Mesothelial cell of epicardium (in vitro differentiated cells): Measurements from ENCODE around the gene GLIPR2. TPM values are rescaled to one million over a fixed set of nuclear protein-coding genes. Genes with fewer than 3 reads are reported as not detected.

Experiments
- DNase-seq, 2 experiments: peaks; one replicate each; pipeline ENCODE4 v3.0.0; 2021; ENCODE audit warnings: low spot score in 2 of 2; ENCODE audit not compliant: unreplicated experiment in 2 of 2
- H3K27ac Mint-ChIP-seq: 2 replicates; pipeline ENCODE4 v1.8.0; 2021; ENCODE audit warnings: mixed read lengths
- H3K27me3 Mint-ChIP-seq: 2 replicates; pipeline ENCODE4 v1.8.0; 2021; ENCODE audit warnings: low read depth, mixed read lengths
- H3K36me3 Mint-ChIP-seq: 2 replicates; pipeline ENCODE4 v1.8.0; 2021; ENCODE audit warnings: mixed read lengths
- H3K4me1 Mint-ChIP-seq: 2 replicates; pipeline ENCODE4 v1.8.0; 2021; ENCODE audit warnings: mixed read lengths
- H3K4me3 Mint-ChIP-seq: 2 replicates; pipeline ENCODE4 v1.8.0; 2021; ENCODE audit warnings: mild to moderate bottlenecking, moderate library complexity, mixed read lengths
- H3K9me3 Mint-ChIP-seq: 2 replicates; pipeline ENCODE4 v1.8.0; 2021; ENCODE audit warnings: mixed read lengths
- total RNA-seq: library from RNA; stranded (reverse); gene quantifications from 3 replicates; pipeline ENCODE4 v1.2.1, GENCODE V29; 2021
- TF ChIP-seq, protein P1 (sequence below): fragments of 200-600 bp; sonication (generic); IDR thresholded peaks from one replicate; pipeline ENCODE4 v1.5.0; 2021; ENCODE audit warnings: antibody characterized with exemption; ENCODE audit not compliant: unreplicated experiment

GLIPR2 gene
- total RNA-seq, 1 donor from 2014 or later: 33.3 TPM

DNA sequence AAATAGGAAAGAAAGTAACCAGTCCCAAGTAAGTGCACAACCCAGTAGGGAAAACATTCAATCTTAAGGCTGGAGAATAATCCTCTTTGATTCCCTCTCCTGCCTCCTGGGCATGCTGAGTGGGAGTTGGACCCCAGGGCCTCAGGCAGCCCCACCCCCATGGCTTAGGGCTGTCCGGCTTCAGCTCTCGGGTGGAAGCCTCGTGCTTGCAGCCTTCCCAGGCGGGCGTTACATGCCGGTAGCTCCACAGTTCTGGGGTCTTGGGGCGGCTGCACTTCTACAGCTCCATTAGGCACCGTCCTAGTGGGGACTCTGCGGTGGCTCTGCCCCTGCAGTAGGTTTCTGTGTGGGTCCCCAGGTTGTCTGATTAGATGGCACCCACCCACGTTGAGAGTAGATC lies 10.1 kb downstream of the GLIPR2 start:
- peaks cover 23% of the 10 kb centered on the region for H3K36me3 Mint-ChIP-seq
- peaks cover 18% of the 10 kb centered on the region for H3K4me1 Mint-ChIP-seq
- TF ChIP-seq, protein P1, sequence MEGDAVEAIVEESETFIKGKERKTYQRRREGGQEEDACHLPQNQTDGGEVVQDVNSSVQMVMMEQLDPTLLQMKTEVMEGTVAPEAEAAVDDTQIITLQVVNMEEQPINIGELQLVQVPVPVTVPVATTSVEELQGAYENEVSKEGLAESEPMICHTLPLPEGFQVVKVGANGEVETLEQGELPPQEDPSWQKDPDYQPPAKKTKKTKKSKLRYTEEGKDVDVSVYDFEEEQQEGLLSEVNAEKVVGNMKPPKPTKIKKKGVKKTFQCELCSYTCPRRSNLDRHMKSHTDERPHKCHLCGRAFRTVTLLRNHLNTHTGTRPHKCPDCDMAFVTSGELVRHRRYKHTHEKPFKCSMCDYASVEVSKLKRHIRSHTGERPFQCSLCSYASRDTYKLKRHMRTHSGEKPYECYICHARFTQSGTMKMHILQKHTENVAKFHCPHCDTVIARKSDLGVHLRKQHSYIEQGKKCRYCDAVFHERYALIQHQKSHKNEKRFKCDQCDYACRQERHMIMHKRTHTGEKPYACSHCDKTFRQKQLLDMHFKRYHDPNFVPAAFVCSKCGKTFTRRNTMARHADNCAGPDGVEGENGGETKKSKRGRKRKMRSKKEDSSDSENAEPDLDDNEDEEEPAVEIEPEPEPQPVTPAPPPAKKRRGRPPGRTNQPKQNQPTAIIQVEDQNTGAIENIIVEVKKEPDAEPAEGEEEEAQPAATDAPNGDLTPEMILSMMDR: no peak
- DNase-seq: no peak
- no peaks in the 10 kb centered on the region for H3K27me3 Mint-ChIP-seq
- H3K9me3 Mint-ChIP-seq: peaks cover 13% of the 10 kb centered on the region
- H3K27ac Mint-ChIP-seq: no peak overlapping the region
- no peak overlapping the region for H3K4me3 Mint-ChIP-seq

DNA sequence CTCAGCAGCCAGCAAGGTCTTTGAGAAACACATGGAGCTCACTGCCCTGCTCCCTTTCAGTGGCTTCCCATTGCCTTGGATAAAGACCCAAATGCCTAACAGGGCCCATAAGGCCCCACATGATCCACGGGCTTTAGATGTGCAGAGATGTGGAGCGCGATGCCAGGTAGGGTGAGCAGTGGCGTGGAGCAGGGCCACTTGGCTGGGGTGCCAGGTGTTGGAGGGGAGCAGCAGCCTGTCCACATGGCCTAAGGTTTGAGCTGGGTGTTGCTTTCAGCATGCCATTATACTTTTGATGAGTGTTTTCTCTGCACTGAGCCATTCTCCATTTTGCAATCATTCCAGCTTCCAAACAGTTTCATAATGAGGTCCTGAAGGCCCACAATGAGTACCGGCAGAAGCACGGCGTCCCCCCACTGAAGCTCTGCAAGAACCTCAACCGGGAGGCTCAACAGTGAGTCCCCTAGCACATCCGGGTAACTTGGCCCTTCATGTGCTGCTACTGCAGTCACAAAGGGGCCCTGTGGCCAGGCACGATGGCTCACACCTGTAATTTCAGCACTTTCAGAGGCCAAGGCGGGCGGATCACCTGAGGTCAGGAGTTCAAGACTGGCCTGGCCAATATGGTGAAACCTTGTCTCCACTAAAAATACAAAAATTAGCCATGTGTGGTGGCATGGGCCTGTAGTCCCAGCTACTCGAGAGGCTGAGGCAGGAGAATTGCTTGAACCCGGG lies 11.1 kb downstream of the GLIPR2 start:
- no peak for DNase-seq
- Mint-ChIP-seq H3K27me3 (no peaks in the 10 kb centered on the region), H3K4me3 (no peak overlapping the region), H3K9me3 (peaks cover 13% of the 10 kb centered on the region), H3K36me3 (peaks cover 23% of the 10 kb centered on the region), H3K27ac (peak overlapping the region; percentile 30), H3K4me1 (peaks cover 15% of the 10 kb centered on the region)
- TF ChIP-seq, protein P1: no peak

DNA sequence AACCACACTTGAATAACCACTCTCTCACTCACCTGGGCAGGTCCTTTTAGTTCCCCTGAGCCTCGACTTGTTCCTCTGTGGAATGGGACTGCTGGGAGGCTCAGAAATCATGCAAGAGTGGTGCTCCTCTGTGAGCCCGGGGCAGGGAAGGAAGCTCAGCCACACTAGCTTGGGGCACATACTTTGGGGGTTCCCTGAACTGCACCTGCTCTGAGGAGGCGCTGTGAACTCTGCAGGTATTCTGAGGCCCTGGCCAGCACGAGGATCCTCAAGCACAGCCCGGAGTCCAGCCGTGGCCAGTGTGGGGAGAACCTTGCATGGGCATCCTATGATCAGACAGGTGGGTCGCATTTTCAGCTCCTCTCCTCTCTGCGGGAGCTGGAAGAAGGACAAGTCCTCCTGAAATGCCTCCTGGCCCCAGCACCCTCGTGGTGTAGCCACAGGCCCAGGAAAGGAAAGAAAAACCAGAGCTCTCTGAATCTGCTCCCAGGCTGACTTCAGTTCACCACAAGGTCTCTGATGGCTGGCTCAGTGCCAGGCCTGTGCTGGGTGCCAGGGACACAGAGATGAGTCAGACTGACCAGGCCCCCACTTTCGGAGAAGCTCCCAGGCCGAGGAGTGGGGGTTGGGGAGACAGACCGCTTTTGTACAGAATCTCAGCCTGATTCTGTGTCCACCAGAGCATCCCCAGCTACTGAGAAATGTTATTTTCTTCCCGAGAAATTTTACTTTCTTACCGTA lies 11.9 kb downstream of the GLIPR2 start:
- Mint-ChIP-seq H3K4me3 (no peak overlapping the region), H3K4me1 (peaks cover 15% of the 10 kb centered on the region), H3K27me3 (no peaks in the 10 kb centered on the region), H3K36me3 (peaks cover 25% of the 10 kb centered on the region), H3K27ac (peak overlapping the region; percentile 25), H3K9me3 (peaks cover 13% of the 10 kb centered on the region)
- peak in 1 of 2 experiments; percentile 70 for DNase-seq
- TF ChIP-seq, protein P1: no peak

DNA sequence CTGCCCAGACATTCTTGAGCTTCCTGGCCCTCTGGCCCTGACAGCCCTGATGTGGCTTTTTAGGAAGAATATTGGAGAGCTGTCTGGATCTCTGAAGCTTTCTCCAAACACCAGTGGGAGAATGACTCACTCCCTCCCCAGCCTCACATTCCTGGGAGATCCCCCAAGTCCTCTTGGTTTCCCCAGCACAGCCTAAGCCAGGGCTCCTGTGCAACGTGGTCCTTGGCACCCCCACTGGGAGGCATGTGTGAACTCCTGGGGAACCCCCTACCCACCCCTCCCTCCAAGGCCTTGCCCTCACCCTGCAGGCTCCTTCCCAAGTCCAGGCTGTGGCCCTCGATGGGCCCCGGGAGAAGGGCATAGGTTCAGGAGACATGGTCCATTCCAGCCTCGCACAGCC lies 12.7 kb downstream of the GLIPR2 start:
- Mint-ChIP-seq H3K27me3 (no peaks in the 10 kb centered on the region), H3K27ac (peak overlapping the region; percentile 25), H3K4me1 (peaks cover 18% of the 10 kb centered on the region), H3K36me3 (peaks cover 25% of the 10 kb centered on the region), H3K9me3 (peaks cover 13% of the 10 kb centered on the region), H3K4me3 (no peak overlapping the region)
- DNase-seq: no peak
- TF ChIP-seq, protein P1: no peak

DNA sequence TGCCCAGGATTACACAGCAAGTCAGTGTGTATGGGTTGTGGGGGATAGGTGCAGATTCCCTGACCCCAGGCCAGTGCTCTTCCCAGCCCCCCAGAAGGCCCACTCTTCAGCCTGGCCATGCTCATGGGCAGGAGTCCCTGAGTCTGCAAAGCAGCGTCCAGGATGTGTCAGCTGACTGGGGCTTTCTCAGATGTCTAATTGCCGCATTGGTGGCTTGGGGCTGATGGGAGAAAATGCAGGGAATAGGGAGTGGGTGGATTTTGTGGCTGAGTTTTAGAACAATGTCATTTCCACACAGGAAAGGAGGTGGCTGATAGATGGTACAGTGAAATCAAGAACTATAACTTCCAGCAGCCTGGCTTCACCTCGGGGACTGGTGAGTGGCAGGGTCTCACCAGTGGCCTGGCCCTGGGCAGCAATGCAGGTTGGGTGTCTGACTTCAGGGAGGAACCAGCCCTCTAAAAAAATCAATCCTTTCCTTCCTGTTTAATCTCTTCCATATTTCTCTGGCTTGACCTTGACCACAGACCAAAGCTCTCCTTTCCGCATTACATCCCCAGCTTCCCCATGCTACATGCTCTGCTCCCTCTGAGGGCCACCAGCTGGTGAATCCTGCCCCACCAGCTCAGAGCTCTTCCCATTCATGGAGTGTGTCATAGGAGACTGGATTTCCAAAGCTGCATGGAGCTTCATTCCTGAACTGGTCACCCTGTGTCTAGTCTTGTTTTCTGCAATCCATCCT lies 14.2 kb downstream of the GLIPR2 start:
- Mint-ChIP-seq H3K4me1 (peaks cover 26% of the 10 kb centered on the region), H3K27me3 (no peaks in the 10 kb centered on the region), H3K27ac (peak overlapping the region; percentile 32), H3K36me3 (peaks cover 21% of the 10 kb centered on the region), H3K9me3 (peaks cover 7% of the 10 kb centered on the region), H3K4me3 (no peak overlapping the region)
- no peak for DNase-seq
- TF ChIP-seq, protein P1: no peak
